CD8-positive, alpha-beta memory T cell (primary cell): ENCODE data around the gene SLA2. TPM values are rescaled to one million over a fixed set of nuclear protein-coding genes. Genes with fewer than 3 reads are reported as not detected.

Experiments used
- CTCF ChIA-PET: fragments of 350-600 bp; sonication (Branson Sonifier 250); formaldehyde crosslinking; loops from one replicate; lab custom pipeline; 2021; ENCODE audit warnings: antibody characterized with exemption; lab: Charles Lee
- POLR2A ChIA-PET: fragments of 350-600 bp; sonication (Branson Sonifier 250); formaldehyde crosslinking; loops from one replicate; lab custom pipeline; 2021; ENCODE audit warnings: antibody characterized with exemption; lab: Charles Lee
- DNase-seq, 5 donors: peaks; one replicate each; pipeline versions ENCODE4 v3.0.0 to v3.0.0-alpha.2; 2020 to 2022; ENCODE audit warnings: mixed read lengths in 1 of 5
- H3K27ac ChIP-seq: one replicate; pipeline ENCODE4 v1.7.0; 2013; ENCODE audit warnings: low read depth, mild to moderate bottlenecking, low read length, moderate library complexity
- H3K27me3 ChIP-seq: 2 replicates; pipeline ENCODE4 v1.7.0; 2013; ENCODE audit warnings: low read length, mild to moderate bottlenecking; ENCODE audit not compliant: insufficient read depth, poor library complexity, severe bottlenecking
- H3K36me3 ChIP-seq: 2 replicates; pipeline ENCODE4 v1.7.0; 2013; ENCODE audit warnings: mild to moderate bottlenecking, low read length, moderate library complexity; ENCODE audit not compliant: insufficient read depth
- H3K4me1 ChIP-seq: 2 replicates; pipeline ENCODE4 v1.7.0; 2013; ENCODE audit warnings: mild to moderate bottlenecking, low read length, moderate library complexity; ENCODE audit not compliant: insufficient read depth
- H3K4me3 ChIP-seq: 2 replicates; pipeline ENCODE4 v1.7.0; 2013; ENCODE audit warnings: mild to moderate bottlenecking, low read length
- H3K9me3 ChIP-seq: 2 replicates; pipeline ENCODE4 v1.7.0; 2013; ENCODE audit warnings: mild to moderate bottlenecking, low read length
- H3K27ac Mint-ChIP-seq, 8 donors: one replicate each; pipeline ENCODE4 v1.8.0; 2020 to 2021; ENCODE audit warnings: mixed read lengths in 8 of 8, mild to moderate bottlenecking in 6 of 8, inconsistent platforms in 3 of 8, moderate library complexity in 3 of 8
- H3K27me3 Mint-ChIP-seq, 2 donors: one replicate each; pipeline ENCODE4 v1.8.0; 2020 to 2021; ENCODE audit warnings: mixed read lengths in 2 of 2, mild to moderate bottlenecking in 1 of 2, moderate library complexity in 1 of 2
- H3K36me3 Mint-ChIP-seq, 3 donors: one replicate each; pipeline ENCODE4 v1.8.0; 2020 to 2021; ENCODE audit warnings: mixed read lengths in 3 of 3, inconsistent platforms in 1 of 3, mild to moderate bottlenecking in 1 of 3
- H3K4me1 Mint-ChIP-seq, 3 donors: one replicate each; pipeline ENCODE4 v1.8.0; 2020 to 2021; ENCODE audit warnings: mixed read lengths in 3 of 3, inconsistent platforms in 1 of 3, mild to moderate bottlenecking in 1 of 3
- H3K4me3 Mint-ChIP-seq, 7 donors: one replicate each; pipeline ENCODE4 v1.8.0; 2020 to 2021; ENCODE audit warnings: mixed read lengths in 7 of 7, mild to moderate bottlenecking in 6 of 7, moderate library complexity in 4 of 7, inconsistent platforms in 2 of 7
- H3K9me3 Mint-ChIP-seq, 5 donors: one replicate each; pipeline ENCODE4 v1.8.0; 2020 to 2022; ENCODE audit warnings: mixed read lengths in 5 of 5, mild to moderate bottlenecking in 3 of 5, moderate library complexity in 2 of 5, inconsistent platforms in 1 of 5
- polyA plus RNA-seq: library from polyadenylated mRNA; unstranded; fragments of 300-500 nt; fragmentation: Illumina TruSeq; gene quantifications from one replicate; pipeline ENCODE4 v1.2.3, GENCODE V29; 2021
- total RNA-seq, 2 experiments: library from RNA; stranded (reverse); gene quantifications; one replicate each; pipeline ENCODE4 v1.2.3, GENCODE V29; 2021

The SLA2 gene
- total and polyA plus RNA-seq, 3 experiments from 2014 or later = 15.0 to 51.2 (median 47.8) TPM

- Histone ChIP-seq H3K27me3 (no peaks in the 10 kb centered on the region), H3K4me3 (peak overlapping the region; percentile 60), H3K36me3 (peaks cover 6% of the 10 kb centered on the region), H3K27ac (peak overlapping the region; percentile 91), H3K9me3 (no peaks in the 10 kb centered on the region), H3K4me1 (peaks cover 33% of the 10 kb centered on the region)
- CTCF ChIA-PET = interaction anchor here (1.1 to 4.2 kb wide), 8 partner anchors 11 to 181 kb away, joined by 3 to 42 read pairs (median 6); partner anchors contain the start of gene RAB5IF
- POLR2A ChIA-PET = interaction anchor here (0.6 to 3.7 kb wide), 12 partner anchors 9 to 605 kb away, joined by 3 to 49 read pairs (median 4); partner anchors contain the start of genes DSN1, MROH8, RAB5IF and RPN2
- H3K27me3 Mint-ChIP-seq = peaks cover 0 to 3% of the 10 kb centered on the region in 2 donors
- H3K27ac Mint-ChIP-seq = peak overlapping the region in 6 of 8 donors; percentile 32 to 92 (median 77)
- DNase-seq = peak in 4 of 5 donors; percentile 29 to 67 (median 35)
- peak overlapping the region; percentile 50 to 93 (median 90) for H3K4me3 Mint-ChIP-seq
- no peaks in the 10 kb centered on the region for H3K9me3 Mint-ChIP-seq
- H3K36me3 Mint-ChIP-seq = peaks cover 0 to 19% (median 0%) of the 10 kb centered on the region in 3 donors
- H3K4me1 Mint-ChIP-seq = peaks cover 30 to 40% (median 37%) of the 10 kb centered on the region in 3 donors
Observed at GRCh38 chr20:36573798-36574365, 72.1 kb downstream of the SLA2 start.

- Histone ChIP-seq H3K9me3 (no peaks in the 10 kb centered on the region), H3K27ac (peak within 1 kb of the TSS; percentile 91), H3K4me3 (peak within 1 kb of the TSS; percentile 66), H3K27me3 (no peaks in the 10 kb centered on the region), H3K36me3 (no peaks in the 10 kb centered on the region), H3K4me1 (peaks cover 33% of the 10 kb centered on the region)
- Mint-ChIP-seq H3K4me3 (peak within 1 kb of the TSS; percentile 90 to 96 (median 93)), H3K27me3 (peaks cover 0 to 3% of the 10 kb centered on the region in 2 donors), H3K4me1 (peaks cover 30 to 40% (median 37%) of the 10 kb centered on the region in 3 donors), H3K36me3 (peaks cover 0 to 14% (median 0%) of the 10 kb centered on the region in 3 donors), H3K9me3 (no peaks in the 10 kb centered on the region), H3K27ac (peak within 1 kb of the TSS; percentile 97 to 100 (median 98))
- ChIA-PET CTCF (interaction anchor here (0.5 to 4.2 kb wide), 10 partner anchors 11 to 181 kb away, joined by 3 to 42 read pairs (median 6); partner anchors contain the start of gene RAB5IF), POLR2A (interaction anchor here (0.5 to 3.7 kb wide), 14 partner anchors 8 to 606 kb away, joined by 3 to 49 read pairs (median 4); partner anchors contain the start of genes DSN1, MROH8, RAB5IF and RPN2)
- DNase-seq = peak; percentile 85 to 96 (median 93)
Observed at GRCh38 chr20:36573103-36573797, 72.7 kb downstream of the SLA2 start, which contains the start of gene TGIF2. TSS of gene TGIF2 (plus strand) at chr20:36573597. CDS start at chr20:36578775, 5,178 bp downstream.

- Histone ChIP-seq H3K4me1 (peaks cover 28% of the 10 kb centered on the region), H3K9me3 (no peaks in the 10 kb centered on the region), H3K36me3 (no peaks in the 10 kb centered on the region), H3K27me3 (no peaks in the 10 kb centered on the region), H3K27ac (peak overlapping the region; percentile 91), H3K4me3 (peak overlapping the region; percentile 52)
- H3K4me3 Mint-ChIP-seq = peak overlapping the region; percentile 86 to 94 (median 90)
- H3K4me1 Mint-ChIP-seq = peaks cover 30 to 40% (median 37%) of the 10 kb centered on the region in 3 donors
- H3K9me3 Mint-ChIP-seq = no peaks in the 10 kb centered on the region
- H3K27ac Mint-ChIP-seq = peak overlapping the region; percentile 97 to 100 (median 98)
- POLR2A ChIA-PET = interaction anchor here (0.5 to 3.7 kb wide), 10 partner anchors 15 to 606 kb away, joined by 3 to 49 read pairs (median 4); partner anchors contain the start of genes MROH8, RAB5IF, RPN2 and SLA2
- H3K36me3 Mint-ChIP-seq = peaks cover 0 to 10% (median 0%) of the 10 kb centered on the region in 3 donors
- CTCF ChIA-PET = interaction anchor here (0.5 to 4.2 kb wide), 10 partner anchors 13 to 182 kb away, joined by 3 to 42 read pairs (median 6); partner anchors contain the start of gene RAB5IF
- peaks cover 0 to 3% of the 10 kb centered on the region in 2 donors for H3K27me3 Mint-ChIP-seq
- DNase-seq = peak in 3 of 5 donors; percentile 47 to 82 (median 48)
Observed at GRCh38 chr20:36572701-36573102, 73.3 kb downstream of the SLA2 start.

GRCh38 chr20:36571564-36572504 is 74.2 kb downstream of the SLA2 start:
- Histone ChIP-seq H3K27ac (peak overlapping the region; percentile 91), H3K4me3 (peak overlapping the region; percentile 52), H3K9me3 (no peaks in the 10 kb centered on the region), H3K27me3 (no peaks in the 10 kb centered on the region), H3K36me3 (no peaks in the 10 kb centered on the region), H3K4me1 (peaks cover 27% of the 10 kb centered on the region)
- POLR2A ChIA-PET = interaction anchor here (0.5 to 3.7 kb wide), 9 partner anchors 21 to 192 kb away, joined by 3 to 49 read pairs (median 5); partner anchors contain the start of genes RAB5IF and SLA2
- H3K4me3 Mint-ChIP-seq = peak overlapping the region; percentile 86 to 94 (median 90)
- H3K27ac Mint-ChIP-seq = peak overlapping the region; percentile 97 to 100 (median 98)
- peaks cover 0 to under 1% (median 0%) of the 10 kb centered on the region in 5 donors for H3K9me3 Mint-ChIP-seq
- peaks cover 0 to 10% (median 0%) of the 10 kb centered on the region in 3 donors for H3K36me3 Mint-ChIP-seq
- CTCF ChIA-PET = interaction anchor here (1.0 to 4.2 kb wide), 8 partner anchors 12 to 183 kb away, joined by 3 to 42 read pairs (median 5); partner anchors contain the start of gene RAB5IF
- peaks cover 30 to 40% (median 37%) of the 10 kb centered on the region in 3 donors for H3K4me1 Mint-ChIP-seq
- peaks cover 0 to 3% of the 10 kb centered on the region in 2 donors for H3K27me3 Mint-ChIP-seq
- DNase-seq = peak in 1 of 5 donors; percentile 43

- no peak overlapping the region for H3K4me3 ChIP-seq
- peaks cover 15% of the 10 kb centered on the region for H3K4me1 ChIP-seq
- no peaks in the 10 kb centered on the region for H3K27me3 ChIP-seq
- H3K9me3 ChIP-seq = peaks cover 7% of the 10 kb centered on the region
- no peak overlapping the region for H3K27ac ChIP-seq
- peaks cover under 1 to 11% (median 4%) of the 10 kb centered on the region in 5 donors for H3K9me3 Mint-ChIP-seq
- peaks cover 0 to 3% of the 10 kb centered on the region in 2 donors for H3K27me3 Mint-ChIP-seq
- no peaks in the 10 kb centered on the region for H3K36me3 ChIP-seq
- DNase-seq = no peak
- POLR2A ChIA-PET = no interaction called here
- CTCF ChIA-PET = interaction anchor here (1.8 kb wide), 1 partner anchor 35 kb away, joined by 6 read pairs; the partner anchor contains the start of gene RAB5IF
- H3K4me1 Mint-ChIP-seq = peaks cover 17 to 23% (median 21%) of the 10 kb centered on the region in 3 donors
- no peak overlapping the region for H3K4me3 Mint-ChIP-seq
- H3K36me3 Mint-ChIP-seq = peaks cover 0 to 4% (median 1%) of the 10 kb centered on the region in 3 donors
- peak overlapping the region in 6 of 8 donors; percentile 12 to 98 (median 57) for H3K27ac Mint-ChIP-seq
Observed at GRCh38 chr20:36569847-36570429, 76.1 kb downstream of the SLA2 start.

- ChIA-PET POLR2A (no interaction called here), CTCF (interaction anchor here (0.8 kb wide), 1 partner anchor 23 kb away, joined by 4 read pairs; no protein-coding TSS in a partner anchor)
- Histone ChIP-seq H3K4me3 (no peak overlapping the region), H3K36me3 (no peaks in the 10 kb centered on the region), H3K4me1 (peaks cover 7% of the 10 kb centered on the region), H3K27me3 (no peaks in the 10 kb centered on the region), H3K9me3 (peaks cover 7% of the 10 kb centered on the region), H3K27ac (no peak overlapping the region)
- H3K27ac Mint-ChIP-seq = peak overlapping the region in 3 of 8 donors; percentile 28 to 92 (median 83)
- peaks cover 20 to 21% (median 21%) of the 10 kb centered on the region in 3 donors for H3K4me1 Mint-ChIP-seq
- H3K4me3 Mint-ChIP-seq = peak overlapping the region in 1 of 7 donors; percentile 15
- H3K27me3 Mint-ChIP-seq = peaks cover 0 to 1% of the 10 kb centered on the region in 2 donors
- H3K36me3 Mint-ChIP-seq = peaks cover 0 to 2% (median 1%) of the 10 kb centered on the region in 3 donors
- peaks cover 3 to 16% (median 9%) of the 10 kb centered on the region in 5 donors for H3K9me3 Mint-ChIP-seq
- DNase-seq = no peak
Observed at GRCh38 chr20:36565520-36565919, 80.5 kb downstream of the SLA2 start.
